Sigmoid colon (tissue), 7 donors: ENCODE data around the gene TAX1BP3. TPM values are rescaled to one million over a fixed set of nuclear protein-coding genes. Genes with fewer than 3 reads are reported as not detected.

Experiments
- DNase-seq: peaks from one replicate; pipeline ENCODE4 v3.0.0-alpha.2; 2019
- H3K27ac ChIP-seq, 4 donors: fragments of 200-600 bp; sonication (generic); one replicate each; pipeline ENCODE4 v1.5.1; 2016 to 2019; ENCODE audit warnings: mild to moderate bottlenecking in 1 of 4
- H3K27me3 ChIP-seq, 3 donors: fragments of 200-600 bp; sonication (generic); one replicate each; pipeline ENCODE4 v1.5.1; 2019; ENCODE audit warnings: mild to moderate bottlenecking in 1 of 3
- H3K36me3 ChIP-seq, 4 donors: fragments of 200-600 bp; sonication (generic); one replicate each; pipeline ENCODE4 v1.5.1; 2016 to 2019
- H3K4me1 ChIP-seq, 4 donors: fragments of 200-600 bp; sonication (generic); one replicate each; pipeline ENCODE4 v1.5.1; 2017 to 2019
- H3K4me3 ChIP-seq, 4 donors: fragments of 200-600 bp; sonication (generic); one replicate each; pipeline ENCODE4 v1.5.1; 2017 to 2019; ENCODE audit warnings: mild to moderate bottlenecking in 2 of 4, moderate library complexity in 1 of 4
- H3K9me3 ChIP-seq, 4 donors: fragments of 200-600 bp in 3 of 4; sonication (generic) in 3 of 4; one replicate each; pipeline versions ENCODE4 v1.5.1 to v1.6.1; 2013 to 2019
- CTCF ChIP-seq, 4 experiments: fragments of 450-650 bp in 3 of 4; fragments of 200-600 bp in 1 of 4; IDR thresholded peaks; one replicate each; pipeline ENCODE4 v1.5.1; 2016 to 2019; ENCODE audit warnings: antibody characterized with exemption in 4 of 4, mild to moderate bottlenecking in 3 of 4, moderate library complexity in 2 of 4
- EP300 ChIP-seq, 4 donors: sonication (generic); formaldehyde crosslinking; IDR thresholded peaks; one replicate each; pipeline ENCODE4 v1.6.1; 2017; ENCODE audit warnings: antibody characterized with exemption in 4 of 4
- POLR2A ChIP-seq, 2 donors: fragments of 450-650 bp; IDR thresholded peaks; one replicate each; pipeline ENCODE4 v1.6.1; 2016; ENCODE audit warnings: antibody characterized with exemption in 2 of 2, mild to moderate bottlenecking in 2 of 2, moderate library complexity in 2 of 2
- POLR2AphosphoS5 ChIP-seq, 4 donors: sonication (generic); formaldehyde crosslinking; IDR thresholded peaks; one replicate each; pipeline ENCODE4 v1.6.1; 2017; ENCODE audit warnings: antibody characterized with exemption in 4 of 4
- WGBS, 2 donors: extraction: QIAGEN DNeasy Blood & Tissue Kit; methylation state at CpG; one replicate each; pipeline ENCODE4 v1.1.7; 2013; 5-methylcytosine and 5-hydroxymethylcytosine counted together
- intact Hi-C: fragments of 100-400 bp; cut with DNase I; formaldehyde crosslinking; loops from one replicate; pipeline ENCODE4 v1.15.1; 2023
- polyA plus RNA-seq, 3 donors: library from polyadenylated mRNA; stranded (reverse); fragments of 200-250 nt; gene quantifications; one replicate each; pipeline ENCODE4 v1.2.3, GENCODE V29; 2013
- total RNA-seq, 4 donors: library from RNA; depleted of rRNA; stranded (reverse); fragments of >200 nt; gene quantifications; one replicate each; pipeline ENCODE4 v1.1.0, GENCODE V29; 2016
- donor health status: healthy with polysubstance abuse.
- donor health status: Bipolar disorder and iron deficiency.
- donor health status: healthy.

The TAX1BP3 gene
- total and polyA plus RNA-seq, 7 donors: 58.1 to 363 (median 92.0) TPM

- TF ChIP-seq CTCF (IDR thresholded peaks at IDR 0.05) (no peak), POLR2A (IDR thresholded peaks at IDR 0.05) (no peak), EP300 (IDR thresholded peaks at IDR 0.05) (no peak), POLR2AphosphoS5 (IDR thresholded peaks at IDR 0.05) (no peak)
- no peaks in the 10 kb centered on the region for H3K36me3 ChIP-seq
- DNase-seq: no peak
- peaks cover 11 to 65% (median 59%) of the 10 kb centered on the region in 3 donors for H3K27me3 ChIP-seq
- no peak overlapping the region for H3K27ac ChIP-seq
- no peaks in the 10 kb centered on the region for H3K4me1 ChIP-seq
- intact Hi-C loops: no loop called here
- H3K9me3 ChIP-seq: no peaks in the 10 kb centered on the region
- 77 to 81% methylated on average over 14 of the region's 14 CpGs for WGBS, 2 donors
- H3K4me3 ChIP-seq: no peak overlapping the region
These were observed 20.5 kb upstream of the TAX1BP3 start for GRCh38 chr17:3688852-3689261.

GRCh38 chr17:3688027-3688553, 19.7 kb upstream of the TAX1BP3 start:
- Histone ChIP-seq H3K27ac (no peak overlapping the region), H3K4me3 (no peak overlapping the region), H3K27me3 (peaks cover 11 to 65% (median 55%) of the 10 kb centered on the region in 3 donors), H3K36me3 (no peaks in the 10 kb centered on the region), H3K4me1 (no peaks in the 10 kb centered on the region), H3K9me3 (no peaks in the 10 kb centered on the region)
- no peak for TF ChIP-seq EP300 (IDR thresholded peaks at IDR 0.05)
- TF ChIP-seq CTCF (IDR thresholded peaks at IDR 0.05): no peak
- no peak for TF ChIP-seq POLR2AphosphoS5 (IDR thresholded peaks at IDR 0.05)
- TF ChIP-seq POLR2A (IDR thresholded peaks at IDR 0.05): no peak
- DNase-seq: no peak
- intact Hi-C loops: no loop called here
- 43 to 58% methylated on average over 19 of the region's 19 CpGs for WGBS, 2 donors

- no peaks in the 10 kb centered on the region for H3K9me3 ChIP-seq
- no peaks in the 10 kb centered on the region for H3K4me1 ChIP-seq
- no peak for DNase-seq
- WGBS, 2 donors: 16 to 45% methylated on average over 13 of the region's 13 CpGs
- TF ChIP-seq POLR2AphosphoS5 (IDR thresholded peaks at IDR 0.05) (no peak), EP300 (IDR thresholded peaks at IDR 0.05) (no peak), CTCF (IDR thresholded peaks at IDR 0.05) (no peak), POLR2A (IDR thresholded peaks at IDR 0.05) (no peak)
- H3K4me3 ChIP-seq: no peak overlapping the region
- H3K27ac ChIP-seq: no peak overlapping the region
- H3K36me3 ChIP-seq: no peaks in the 10 kb centered on the region
- intact Hi-C loops: no loop called here
- peaks cover 7 to 59% (median 30%) of the 10 kb centered on the region in 3 donors for H3K27me3 ChIP-seq
These were observed 16.8 kb upstream of the TAX1BP3 start for GRCh38 chr17:3685174-3685573.

- WGBS, 2 donors: 27 to 30% methylated on average over 10 of the region's 10 CpGs
- intact Hi-C loops: no loop called here
- no peak for DNase-seq
- H3K4me3 ChIP-seq: no peak overlapping the region
- TF ChIP-seq EP300 (IDR thresholded peaks at IDR 0.05) (no peak), POLR2A (IDR thresholded peaks at IDR 0.05) (no peak), CTCF (IDR thresholded peaks at IDR 0.05) (peak in 3 of 4 experiments; percentile 50 to 77 (median 63))
- no peaks in the 10 kb centered on the region for H3K36me3 ChIP-seq
- peaks cover 3 to 50% (median 16%) of the 10 kb centered on the region in 3 donors for H3K27me3 ChIP-seq
- no peaks in the 10 kb centered on the region for H3K9me3 ChIP-seq
- H3K4me1 ChIP-seq: no peaks in the 10 kb centered on the region
- no peak overlapping the region for H3K27ac ChIP-seq
These were observed 14.7 kb upstream of the TAX1BP3 start for GRCh38 chr17:3683054-3683511.

GRCh38 chr17:3682033-3682432, 13.7 kb upstream of the TAX1BP3 start:
- peaks cover 3 to 47% (median 13%) of the 10 kb centered on the region in 3 donors for H3K27me3 ChIP-seq
- DNase-seq: no peak
- no peaks in the 10 kb centered on the region for H3K4me1 ChIP-seq
- no peak overlapping the region for H3K4me3 ChIP-seq
- intact Hi-C loops: no loop called here
- WGBS, 2 donors: 89 to 91% methylated on average over 12 of the region's 12 CpGs
- no peak overlapping the region for H3K27ac ChIP-seq
- TF ChIP-seq CTCF (IDR thresholded peaks at IDR 0.05): no peak
- no peak for TF ChIP-seq POLR2A (IDR thresholded peaks at IDR 0.05)
- no peak for TF ChIP-seq POLR2AphosphoS5 (IDR thresholded peaks at IDR 0.05)
- no peak for TF ChIP-seq EP300 (IDR thresholded peaks at IDR 0.05)
- H3K9me3 ChIP-seq: no peaks in the 10 kb centered on the region
- no peaks in the 10 kb centered on the region for H3K36me3 ChIP-seq
